Panc1 (cell line): Measurements from ENCODE around the gene MTURN. TPM values are rescaled to one million over a fixed set of nuclear protein-coding genes. Genes with fewer than 3 reads are reported as not detected.
"Not testable (repeated sequence)": the region's sequence is repeated elsewhere in the genome, so short reads cannot be mapped to it uniquely, and the experiment has no call there.

Source experiments
- ATAC-seq: fragments of 200-7000 bp; cut with Tn5 transposase; 2 replicates; pipeline ENCODE4 v1.9.1; 2020; ENCODE audit warnings: mild to moderate bottlenecking, moderate library complexity
- BruUV-seq: library from RNA; stranded (reverse); fragments of 400-500 nt; replicated peaks from 2 replicates; lab custom pipeline; 2021; lab: Mats Ljungman, UMichigan
- CTCF ChIA-PET: fragments of 300-600 bp; sonication (Branson Sonifier 250); formaldehyde crosslinking; loops from one replicate; lab custom pipeline; 2022; ENCODE audit warnings: antibody characterized with exemption; lab: Charles Lee
- POLR2A ChIA-PET: fragments of 300-600 bp; sonication (Branson Sonifier 250); formaldehyde crosslinking; loops from one replicate; lab custom pipeline; 2022; ENCODE audit warnings: antibody characterized with exemption; lab: Charles Lee
- DNase-seq: peaks from one replicate; pipeline ENCODE4 v3.0.0-alpha.2; 2010; ENCODE audit warnings: low read depth, low spot score
- H3K27ac ChIP-seq: 2 replicates; pipeline ENCODE4 v1.5.1; 2011; ENCODE audit warnings: mild to moderate bottlenecking, low read length, inconsistent platforms
- H3K27me3 ChIP-seq: fragments of 200-500 bp; sonication (Bioruptor generic); 2 replicates; pipeline ENCODE4 v1.6.0; 2014; ENCODE audit warnings: low read length, inconsistent platforms; ENCODE audit not compliant: control insufficient read depth, insufficient read depth
- H3K36me3 ChIP-seq: fragments of 200-500 bp; sonication (Bioruptor generic); 2 replicates; pipeline ENCODE4 v1.5.1; 2014; ENCODE audit warnings: inconsistent platforms, mild to moderate bottlenecking, low read length, moderate library complexity; ENCODE audit not compliant: control insufficient read depth, insufficient read depth
- H3K4me1 ChIP-seq: 2 replicates; pipeline ENCODE4 v1.5.1; 2011; ENCODE audit warnings: inconsistent platforms, mild to moderate bottlenecking, low read length, moderate library complexity; ENCODE audit not compliant: control insufficient read depth, insufficient read depth
- H3K4me3 ChIP-seq, 2 experiments: 2 replicates each; pipeline ENCODE4 v1.5.1; 2011 to 2012; ENCODE audit warnings: low read depth in 2 of 2, low read length in 2 of 2, mild to moderate bottlenecking in 2 of 2, inconsistent platforms in 1 of 2, moderate library complexity in 1 of 2
- H3K9me3 ChIP-seq: fragments of 200-500 bp; sonication (Bioruptor generic); 2 replicates; pipeline ENCODE4 v1.5.1; 2014; ENCODE audit warnings: low read depth, mild to moderate bottlenecking, inconsistent platforms, low read length, moderate library complexity; ENCODE audit not compliant: control insufficient read depth, insufficient read depth
- POLR2AphosphoS5 ChIP-seq: IDR thresholded peaks from 2 replicates; pipeline ENCODE4 v1.6.1; 2012; ENCODE audit warnings: mild to moderate bottlenecking, low read depth, low read length, moderate library complexity
- SIN3A ChIP-seq: IDR thresholded peaks from 2 replicates; pipeline ENCODE4 v1.6.1; 2012; ENCODE audit warnings: low read depth, mild to moderate bottlenecking, low read length, moderate library complexity, borderline replicate concordance; ENCODE audit not compliant: insufficient read depth
- TCF7L2 ChIP-seq: IDR thresholded peaks from 2 replicates; pipeline ENCODE4 v1.6.1; 2011; ENCODE audit warnings: mild to moderate bottlenecking, low read depth, low read length, inconsistent platforms
- in situ Hi-C: cut with HindIII; loops from 2 replicates; pipeline ENCODE4 v1.10.0; 2016; ENCODE audit warnings: low sequenced_read_pairs, low pct_unique_long_range_greater_than_20kb
- intact Hi-C: fragments of 100-400 bp; cut with micrococcal nuclease; formaldehyde crosslinking; loops from one replicate; pipeline ENCODE4 v1.10.0; 2022; ENCODE audit not compliant: unreplicated experiment
- total RNA-seq: library from RNA; stranded (reverse); gene quantifications from one replicate; pipeline ENCODE4 v1.2.1, GENCODE V29; 2021; ENCODE audit not compliant: unreplicated experiment
- TF ChIP-seq, protein P1 (sequence below), 2 experiments: IDR thresholded peaks; 2 replicates each; pipeline ENCODE4 v1.6.1; 2011 to 2012; ENCODE audit warnings: low read depth in 2 of 2, control low read depth in 1 of 2, low read length in 1 of 2, mild to moderate bottlenecking in 1 of 2, moderate library complexity in 1 of 2; ENCODE audit not compliant: insufficient read depth in 1 of 2
- TF ChIP-seq, protein P2 (sequence below): fragments of 450-650 bp; IDR thresholded peaks from 2 replicates; pipeline ENCODE4 v1.5.1; 2017; ENCODE audit warnings: mild to moderate bottlenecking

Gene MTURN
- total RNA-seq, 1 experiment from 2014 or later, result 1.2 TPM

DNA sequence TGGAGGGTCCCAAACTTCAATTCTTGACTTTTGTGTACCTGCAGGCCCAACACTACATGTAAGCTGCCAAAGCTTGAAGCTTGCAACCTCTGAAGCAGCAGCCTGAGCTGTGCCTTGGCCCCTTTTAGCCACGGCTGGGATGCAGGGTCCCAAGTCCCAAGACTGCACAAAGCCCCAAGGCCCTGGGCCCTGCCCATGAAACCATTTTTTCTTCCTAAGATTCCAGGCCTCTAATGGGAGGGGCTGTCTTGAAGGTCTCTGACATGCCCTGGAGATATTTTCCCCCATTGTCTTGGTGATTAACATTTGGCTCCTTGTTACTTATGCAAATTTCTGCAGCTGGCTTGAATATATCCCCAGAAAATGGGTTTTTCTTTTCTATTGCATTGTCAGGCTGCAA lies 52.7 kb downstream of the MTURN start:
- BruUV-seq, result no TSS peak
- no peak for ATAC-seq
- H3K9me3 ChIP-seq, result no peaks in the 10 kb centered on the region
- in situ Hi-C loops, result no loop called here
- H3K27me3 ChIP-seq, result no peaks in the 10 kb centered on the region
- TF ChIP-seq, protein P1, sequence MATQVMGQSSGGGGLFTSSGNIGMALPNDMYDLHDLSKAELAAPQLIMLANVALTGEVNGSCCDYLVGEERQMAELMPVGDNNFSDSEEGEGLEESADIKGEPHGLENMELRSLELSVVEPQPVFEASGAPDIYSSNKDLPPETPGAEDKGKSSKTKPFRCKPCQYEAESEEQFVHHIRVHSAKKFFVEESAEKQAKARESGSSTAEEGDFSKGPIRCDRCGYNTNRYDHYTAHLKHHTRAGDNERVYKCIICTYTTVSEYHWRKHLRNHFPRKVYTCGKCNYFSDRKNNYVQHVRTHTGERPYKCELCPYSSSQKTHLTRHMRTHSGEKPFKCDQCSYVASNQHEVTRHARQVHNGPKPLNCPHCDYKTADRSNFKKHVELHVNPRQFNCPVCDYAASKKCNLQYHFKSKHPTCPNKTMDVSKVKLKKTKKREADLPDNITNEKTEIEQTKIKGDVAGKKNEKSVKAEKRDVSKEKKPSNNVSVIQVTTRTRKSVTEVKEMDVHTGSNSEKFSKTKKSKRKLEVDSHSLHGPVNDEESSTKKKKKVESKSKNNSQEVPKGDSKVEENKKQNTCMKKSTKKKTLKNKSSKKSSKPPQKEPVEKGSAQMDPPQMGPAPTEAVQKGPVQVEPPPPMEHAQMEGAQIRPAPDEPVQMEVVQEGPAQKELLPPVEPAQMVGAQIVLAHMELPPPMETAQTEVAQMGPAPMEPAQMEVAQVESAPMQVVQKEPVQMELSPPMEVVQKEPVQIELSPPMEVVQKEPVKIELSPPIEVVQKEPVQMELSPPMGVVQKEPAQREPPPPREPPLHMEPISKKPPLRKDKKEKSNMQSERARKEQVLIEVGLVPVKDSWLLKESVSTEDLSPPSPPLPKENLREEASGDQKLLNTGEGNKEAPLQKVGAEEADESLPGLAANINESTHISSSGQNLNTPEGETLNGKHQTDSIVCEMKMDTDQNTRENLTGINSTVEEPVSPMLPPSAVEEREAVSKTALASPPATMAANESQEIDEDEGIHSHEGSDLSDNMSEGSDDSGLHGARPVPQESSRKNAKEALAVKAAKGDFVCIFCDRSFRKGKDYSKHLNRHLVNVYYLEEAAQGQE (IDR thresholded peaks at IDR 0.05; ENCODE audit: insufficient read depth in 1 of 2, low read depth in 2 of 2, low read length in 1 of 2), result no peak
- TF ChIP-seq POLR2AphosphoS5 (no peak), TCF7L2 (no peak), SIN3A (no peak)
- TF ChIP-seq, protein P2, sequence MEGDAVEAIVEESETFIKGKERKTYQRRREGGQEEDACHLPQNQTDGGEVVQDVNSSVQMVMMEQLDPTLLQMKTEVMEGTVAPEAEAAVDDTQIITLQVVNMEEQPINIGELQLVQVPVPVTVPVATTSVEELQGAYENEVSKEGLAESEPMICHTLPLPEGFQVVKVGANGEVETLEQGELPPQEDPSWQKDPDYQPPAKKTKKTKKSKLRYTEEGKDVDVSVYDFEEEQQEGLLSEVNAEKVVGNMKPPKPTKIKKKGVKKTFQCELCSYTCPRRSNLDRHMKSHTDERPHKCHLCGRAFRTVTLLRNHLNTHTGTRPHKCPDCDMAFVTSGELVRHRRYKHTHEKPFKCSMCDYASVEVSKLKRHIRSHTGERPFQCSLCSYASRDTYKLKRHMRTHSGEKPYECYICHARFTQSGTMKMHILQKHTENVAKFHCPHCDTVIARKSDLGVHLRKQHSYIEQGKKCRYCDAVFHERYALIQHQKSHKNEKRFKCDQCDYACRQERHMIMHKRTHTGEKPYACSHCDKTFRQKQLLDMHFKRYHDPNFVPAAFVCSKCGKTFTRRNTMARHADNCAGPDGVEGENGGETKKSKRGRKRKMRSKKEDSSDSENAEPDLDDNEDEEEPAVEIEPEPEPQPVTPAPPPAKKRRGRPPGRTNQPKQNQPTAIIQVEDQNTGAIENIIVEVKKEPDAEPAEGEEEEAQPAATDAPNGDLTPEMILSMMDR, result no peak
- ChIA-PET CTCF (no interaction called here), POLR2A (no interaction called here)
- DNase-seq, result no peak
- H3K4me1 ChIP-seq, result no peaks in the 10 kb centered on the region
- H3K27ac ChIP-seq, result no peak overlapping the region
- no peak overlapping the region for H3K4me3 ChIP-seq
- intact Hi-C loops, result no loop called here
- H3K36me3 ChIP-seq, result no peaks in the 10 kb centered on the region

DNA sequence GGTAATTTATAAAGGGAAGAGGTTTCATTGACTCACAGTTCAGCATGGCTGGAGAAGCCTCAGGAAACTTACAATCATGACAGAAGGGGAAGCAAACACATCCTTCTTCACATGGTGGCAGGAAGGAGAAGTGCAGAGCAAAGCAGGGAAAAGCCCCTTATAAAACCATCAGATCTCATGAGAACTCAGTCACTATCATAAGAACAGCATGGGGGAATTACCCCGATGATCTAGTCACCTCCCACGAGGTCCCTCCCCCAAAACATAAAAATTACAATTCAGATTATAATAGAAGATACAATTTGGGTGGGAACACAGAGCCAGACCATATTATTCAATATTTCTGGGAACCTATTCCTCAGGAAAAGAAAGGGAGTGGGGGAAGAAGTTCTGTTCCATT lies 53.6 kb downstream of the MTURN start:
- BruUV-seq, in situ Hi-C loops, H3K36me3 ChIP-seq, H3K4me1 ChIP-seq, H3K4me3 ChIP-seq, CTCF ChIA-PET, H3K27ac ChIP-seq, DNase-seq, POLR2A ChIA-PET, ATAC-seq, H3K27me3 ChIP-seq, H3K9me3 ChIP-seq, intact Hi-C loops: not testable (repeated sequence)

DNA sequence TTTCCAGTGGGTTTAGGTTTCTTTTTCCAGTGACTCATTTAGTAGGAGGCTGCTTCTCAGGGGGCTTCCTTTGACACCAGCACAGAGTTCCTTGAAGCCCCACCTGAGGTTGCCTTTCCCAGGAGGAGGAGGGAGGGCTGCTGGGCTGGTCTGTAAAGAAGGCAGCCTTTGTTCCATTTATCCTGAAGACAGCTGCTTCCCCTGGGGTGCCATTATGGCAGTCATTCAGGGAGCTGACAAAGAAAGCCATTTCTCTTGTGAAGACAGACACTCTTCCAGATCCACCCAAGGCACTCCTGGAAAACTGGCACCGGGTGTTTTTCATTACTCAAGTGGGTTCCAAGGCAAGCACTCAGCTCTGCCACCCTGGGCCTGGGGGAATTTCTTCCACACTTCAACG lies 54.0 kb downstream of the MTURN start:
- no TSS peak for BruUV-seq
- TF ChIP-seq, protein P1 (IDR thresholded peaks at IDR 0.05; ENCODE audit: insufficient read depth in 1 of 2, low read depth in 2 of 2, low read length in 1 of 2), result no peak
- TF ChIP-seq, protein P2, result no peak
- TF ChIP-seq POLR2AphosphoS5 (no peak), TCF7L2 (no peak)
- intact Hi-C loops (no loop called here), in situ Hi-C loops (no loop called here)
- H3K27me3 ChIP-seq, result no peaks in the 10 kb centered on the region
- ChIA-PET POLR2A (no interaction called here), CTCF (no interaction called here)
- H3K36me3 ChIP-seq, result no peaks in the 10 kb centered on the region
- H3K27ac ChIP-seq, result no peak overlapping the region
- no peak overlapping the region for H3K4me3 ChIP-seq
- ATAC-seq, result no peak
- DNase-seq, result no peak
- H3K9me3 ChIP-seq, result no peaks in the 10 kb centered on the region
- no peaks in the 10 kb centered on the region for H3K4me1 ChIP-seq
